GM12864 (cell line): ENCODE results near the gene UBXN1.

Experiments used
- DNase-seq: peaks from one replicate; pipeline ENCODE4 v3.0.0-alpha.2; 2011; ENCODE audit warnings: low read depth
- H3K4me3 ChIP-seq: 2 replicates; pipeline ENCODE4 v1.5.1; 2011; ENCODE audit warnings: mild to moderate bottlenecking, low read depth, low read length, control low read depth
- CTCF ChIP-seq: IDR thresholded peaks from 2 replicates; pipeline ENCODE4 v1.5.1; 2011; ENCODE audit warnings: low read depth, mild to moderate bottlenecking, moderate library complexity, low read length, control low read depth, inconsistent platforms; ENCODE audit errors: missing control alignments

The UBXN1 gene

GRCh38 chr11:62715150-62716130, 36.6 kb upstream of the UBXN1 start:
- no peak overlapping the region for H3K4me3 ChIP-seq
- no peak for TF ChIP-seq CTCF
- no peak for DNase-seq

GRCh38 chr11:62713343-62713742, 34.5 kb upstream of the UBXN1 start:
- H3K4me3 ChIP-seq = no peak overlapping the region
- no peak for TF ChIP-seq CTCF
- DNase-seq = no peak

GRCh38 chr11:62712861-62713260, 34.0 kb upstream of the UBXN1 start:
- no peak overlapping the region for H3K4me3 ChIP-seq
- no peak for TF ChIP-seq CTCF
- no peak for DNase-seq

- no peak overlapping the region for H3K4me3 ChIP-seq
- no peak for DNase-seq
- TF ChIP-seq CTCF = no peak
Observed at GRCh38 chr11:62712276-62712812, 33.5 kb upstream of the UBXN1 start.

- peak overlapping the region; percentile 56 for H3K4me3 ChIP-seq
- no peak for TF ChIP-seq CTCF
- no peak for DNase-seq
Observed at GRCh38 chr11:62710001-62710345, 31.1 kb upstream of the UBXN1 start.

GRCh38 chr11:62709247-62710000, 30.6 kb upstream of the UBXN1 start:
- DNase-seq = peak; percentile 95
- TF ChIP-seq CTCF = no peak
- H3K4me3 ChIP-seq = peak overlapping the region; percentile 56
